ENCODE measurements around the gene GALNT16.

Gene GALNT16

DNA sequence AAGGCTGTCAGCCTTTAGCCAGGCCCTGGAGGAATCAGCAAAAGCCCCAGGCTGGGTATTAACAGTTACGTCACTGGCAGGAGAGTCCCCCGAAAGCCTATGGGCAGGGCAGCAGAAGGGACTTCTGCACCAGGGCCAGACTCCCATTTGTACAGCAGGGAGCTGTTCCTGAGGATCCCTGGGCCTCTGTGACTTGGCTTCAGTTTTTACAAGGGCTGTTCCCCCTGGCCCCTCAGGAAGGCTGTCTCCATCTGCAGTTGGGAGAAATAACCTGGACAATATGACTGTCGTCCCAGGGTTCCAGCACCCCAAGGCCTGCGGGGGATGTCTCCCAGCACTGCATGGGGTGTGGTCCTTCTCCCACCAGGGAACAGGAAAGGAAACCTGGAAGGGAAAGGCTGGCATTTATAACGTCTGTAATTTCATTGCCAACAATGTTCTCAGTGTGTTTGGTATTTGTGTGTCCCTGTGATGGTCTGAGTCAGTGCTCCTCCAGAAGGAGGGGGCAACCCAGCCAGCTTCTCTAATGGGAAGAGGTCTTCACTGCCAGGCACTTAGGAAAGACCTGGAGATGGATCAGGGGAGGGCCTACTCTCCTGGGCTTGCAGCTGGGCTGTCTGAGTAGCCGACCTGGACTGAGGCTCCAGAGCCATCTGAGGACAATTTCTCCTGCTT lies 95.8 kb downstream of the GALNT16 start:
- no peak for TF ChIP-seq POLR2AphosphoS5 (IDR thresholded peaks at IDR 0.05; ENCODE audit: low read depth, low read length)
- no peak for TF ChIP-seq SIN3A (IDR thresholded peaks at IDR 0.05; ENCODE audit: borderline replicate concordance, insufficient read depth, low read length)
- TF ChIP-seq TAF1 (IDR thresholded peaks at IDR 0.05; ENCODE audit: borderline replicate concordance, insufficient read depth, low read length), result no peak

DNA sequence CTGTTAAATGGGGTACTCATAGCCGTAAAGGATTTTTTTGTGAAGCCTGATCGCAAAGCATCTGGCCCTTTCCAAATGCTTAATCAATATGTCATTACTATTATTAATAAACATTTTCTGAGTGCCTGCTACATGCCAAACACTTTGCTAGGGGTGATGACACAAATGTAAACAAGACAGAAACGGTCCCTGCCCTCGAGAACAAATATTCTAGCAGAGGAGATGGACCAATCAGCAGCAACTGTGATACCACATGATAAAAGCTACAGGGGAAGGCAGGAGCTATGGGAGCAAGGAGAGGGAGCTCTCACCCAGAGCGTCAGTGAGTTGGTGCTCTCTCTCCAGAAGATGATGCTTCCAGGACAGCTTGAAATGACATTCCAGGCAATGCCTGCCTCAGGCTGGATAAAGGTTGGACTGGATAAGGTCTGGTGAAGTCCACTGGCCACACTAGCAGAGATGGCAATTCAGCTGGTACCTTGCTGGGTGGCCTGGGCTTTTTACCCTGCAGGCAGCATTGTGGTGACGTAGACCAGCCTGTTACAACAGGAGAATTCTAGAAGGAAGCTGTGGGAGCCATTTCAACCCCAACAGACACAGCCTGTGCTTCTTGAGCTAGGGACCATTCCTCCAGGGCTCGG lies 97.1 kb downstream of the GALNT16 start:
- TF ChIP-seq REST (IDR thresholded peaks at IDR 0.05; ENCODE audit: insufficient read depth in 1 of 2, low read depth in 2 of 2, low read length in 2 of 2), result no peak
- no peak for TF ChIP-seq POLR2AphosphoS5 (IDR thresholded peaks at IDR 0.05; ENCODE audit: low read depth, low read length)
- no peak for TF ChIP-seq SIN3A (IDR thresholded peaks at IDR 0.05; ENCODE audit: borderline replicate concordance, insufficient read depth, low read length)
- no peak for TF ChIP-seq FOXP2 (optimal IDR thresholded peaks at IDR 0.05; ENCODE audit: borderline replicate concordance, extremely low read depth, extremely low read length, insufficient read depth)
- no peak for TF ChIP-seq TAF1 (IDR thresholded peaks at IDR 0.05; ENCODE audit: borderline replicate concordance, insufficient read depth, low read length)

- TF ChIP-seq SIN3A (IDR thresholded peaks at IDR 0.05; ENCODE audit: borderline replicate concordance, insufficient read depth, low read length), result no peak
- TF ChIP-seq TAF1 (IDR thresholded peaks at IDR 0.05; ENCODE audit: borderline replicate concordance, insufficient read depth, low read length), result no peak
- TF ChIP-seq REST (IDR thresholded peaks at IDR 0.05; ENCODE audit: insufficient read depth in 1 of 2, low read depth in 2 of 2, low read length in 2 of 2), result no peak
- TF ChIP-seq POLR2AphosphoS5 (IDR thresholded peaks at IDR 0.05; ENCODE audit: low read depth, low read length), result no peak
- no peak for TF ChIP-seq FOXP2 (optimal IDR thresholded peaks at IDR 0.05; ENCODE audit: borderline replicate concordance, extremely low read depth, extremely low read length, insufficient read depth)
Observed at GRCh38 chr14:69357544-69358200, 97.7 kb downstream of the GALNT16 start.

DNA sequence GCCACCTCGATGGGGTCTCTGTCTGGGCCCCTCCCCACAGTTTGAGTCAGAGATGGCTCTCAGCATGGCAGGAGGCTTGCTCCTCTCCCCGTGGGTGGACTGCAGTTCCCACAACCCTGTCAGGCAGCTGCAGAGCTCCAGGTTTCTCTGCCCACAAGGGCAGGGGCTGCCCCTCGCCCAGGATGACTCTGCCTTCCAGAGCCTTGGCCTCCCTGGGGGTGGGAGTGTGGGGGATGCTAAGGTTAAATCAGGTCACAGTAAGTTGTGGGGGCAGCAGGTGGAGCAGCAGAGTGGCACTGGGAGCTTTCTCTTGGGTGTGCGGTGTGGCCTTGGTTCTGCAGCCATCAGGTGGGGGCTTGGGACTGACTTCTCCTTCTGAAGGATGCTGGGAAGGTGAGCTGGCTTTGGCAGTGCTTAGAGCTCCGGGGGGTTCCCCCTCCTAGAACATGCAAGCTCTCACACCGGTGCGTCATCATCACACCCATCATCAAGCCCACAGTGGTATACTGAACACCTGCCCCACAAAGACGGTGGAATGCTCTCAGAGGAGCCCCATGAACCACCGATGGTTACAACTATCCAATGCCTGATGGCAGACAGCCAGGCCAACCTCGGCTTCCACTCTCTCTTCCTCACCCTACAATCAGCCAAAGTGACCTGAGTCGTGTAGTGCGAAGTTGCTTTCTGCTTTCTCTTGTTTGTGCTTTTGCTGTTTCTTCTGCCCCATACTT lies 98.4 kb downstream of the GALNT16 start:
- TF ChIP-seq POLR2AphosphoS5 (IDR thresholded peaks at IDR 0.05; ENCODE audit: low read depth, low read length), result no peak
- TF ChIP-seq FOXP2 (optimal IDR thresholded peaks at IDR 0.05; ENCODE audit: borderline replicate concordance, extremely low read depth, extremely low read length, insufficient read depth), result no peak
- TF ChIP-seq REST (IDR thresholded peaks at IDR 0.05; ENCODE audit: insufficient read depth in 1 of 2, low read depth in 2 of 2, low read length in 2 of 2), result no peak

- TF ChIP-seq TAF1 (IDR thresholded peaks at IDR 0.05; ENCODE audit: borderline replicate concordance, insufficient read depth, low read length) (no peak), FOXP2 (optimal IDR thresholded peaks at IDR 0.05; ENCODE audit: borderline replicate concordance, extremely low read depth, extremely low read length, insufficient read depth) (no peak), REST (IDR thresholded peaks at IDR 0.05; ENCODE audit: insufficient read depth in 1 of 2, low read depth in 2 of 2, low read length in 2 of 2) (no peak), POLR2AphosphoS5 (IDR thresholded peaks at IDR 0.05; ENCODE audit: low read depth, low read length) (no peak), SIN3A (IDR thresholded peaks at IDR 0.05; ENCODE audit: borderline replicate concordance, insufficient read depth, low read length) (no peak)
Observed at GRCh38 chr14:69358966-69359365, 99.0 kb downstream of the GALNT16 start.

All from PFSK-1 (cell line).